Stomach smooth muscle (tissue), 2 donors: ENCODE results near the gene KLHL2.
"Not testable (repeated sequence)": the region's sequence is repeated elsewhere in the genome, so short reads cannot be mapped to it uniquely, and the experiment has no call there.

ENCODE experiments used
- H3K27ac ChIP-seq: one replicate; pipeline ENCODE4 v1.7.0; 2013; ENCODE audit warnings: mild to moderate bottlenecking, low read length, inconsistent platforms
- H3K27me3 ChIP-seq, 2 donors: one replicate each; pipeline ENCODE4 v1.7.0; 2013; ENCODE audit warnings: low read length in 2 of 2; ENCODE audit not compliant: insufficient read depth in 2 of 2, control insufficient read depth in 1 of 2
- H3K36me3 ChIP-seq, 2 donors: one replicate each; pipeline ENCODE4 v1.7.0; 2013; ENCODE audit warnings: low read length in 2 of 2; ENCODE audit not compliant: control insufficient read depth in 2 of 2, insufficient read depth in 2 of 2
- H3K4me1 ChIP-seq: one replicate; pipeline ENCODE4 v1.7.0; 2013; ENCODE audit warnings: low read length; ENCODE audit not compliant: control insufficient read depth, insufficient read depth
- H3K4me3 ChIP-seq, 2 donors: one replicate each; pipeline ENCODE4 v1.7.0; 2013; ENCODE audit warnings: low read length in 2 of 2
- H3K9ac ChIP-seq, 2 donors: one replicate each; pipeline ENCODE4 v1.7.0; 2013; ENCODE audit warnings: low read length in 2 of 2, mild to moderate bottlenecking in 1 of 2
- H3K9me3 ChIP-seq, 2 donors: one replicate each; pipeline ENCODE4 v1.7.0; 2013; ENCODE audit warnings: low read length in 2 of 2; ENCODE audit not compliant: control insufficient read depth in 2 of 2
- donor health status: healthy.
- donor health status: Pancreatic carcinoma.

KLHL2 gene

DNA sequence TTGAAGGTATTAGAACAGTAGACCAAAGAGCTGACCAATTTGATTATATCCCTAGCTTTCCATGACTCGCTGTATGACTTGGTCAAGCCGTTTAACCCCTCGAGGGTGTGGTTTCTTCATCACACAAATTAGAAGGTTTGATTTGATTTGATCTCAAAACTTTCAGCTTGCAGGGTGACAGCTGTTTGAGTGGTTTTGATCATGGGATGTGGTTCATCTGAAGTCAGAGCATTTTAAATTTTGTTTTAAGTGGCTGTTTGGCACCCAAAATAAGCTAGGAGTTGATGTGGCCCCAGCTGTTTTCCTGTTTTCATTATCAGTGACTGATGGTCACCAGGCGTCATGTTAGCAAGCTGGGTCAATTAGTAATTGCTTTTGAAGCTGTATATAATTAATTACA is 52.4 kb downstream of the KLHL2 start:
- not testable (repeated sequence) for H3K4me1 ChIP-seq, H3K27ac ChIP-seq, H3K36me3 ChIP-seq, H3K9me3 ChIP-seq, H3K9ac ChIP-seq, H3K27me3 ChIP-seq, H3K4me3 ChIP-seq

DNA sequence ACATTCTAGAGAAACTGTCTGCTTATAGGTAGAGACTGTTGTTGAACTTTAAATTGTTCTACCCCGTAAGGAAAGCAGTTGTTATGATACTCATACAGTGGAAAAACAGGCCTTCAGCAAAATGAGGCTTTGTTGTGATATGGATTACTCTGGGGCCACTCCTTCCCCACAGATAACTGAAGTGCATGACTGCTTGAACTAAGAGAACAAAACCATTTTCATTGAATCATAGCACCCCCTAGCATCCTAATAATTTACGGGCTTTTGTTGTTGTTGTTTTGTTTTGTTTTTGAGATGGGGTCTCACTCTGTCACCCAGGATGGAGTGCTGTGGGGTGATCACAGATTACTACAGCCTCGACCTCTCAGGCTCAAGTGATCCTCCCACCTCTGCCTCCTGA is 54.9 kb downstream of the KLHL2 start:
- not testable (repeated sequence) for H3K4me3 ChIP-seq, H3K27ac ChIP-seq, H3K27me3 ChIP-seq, H3K9me3 ChIP-seq, H3K9ac ChIP-seq, H3K4me1 ChIP-seq, H3K36me3 ChIP-seq

DNA sequence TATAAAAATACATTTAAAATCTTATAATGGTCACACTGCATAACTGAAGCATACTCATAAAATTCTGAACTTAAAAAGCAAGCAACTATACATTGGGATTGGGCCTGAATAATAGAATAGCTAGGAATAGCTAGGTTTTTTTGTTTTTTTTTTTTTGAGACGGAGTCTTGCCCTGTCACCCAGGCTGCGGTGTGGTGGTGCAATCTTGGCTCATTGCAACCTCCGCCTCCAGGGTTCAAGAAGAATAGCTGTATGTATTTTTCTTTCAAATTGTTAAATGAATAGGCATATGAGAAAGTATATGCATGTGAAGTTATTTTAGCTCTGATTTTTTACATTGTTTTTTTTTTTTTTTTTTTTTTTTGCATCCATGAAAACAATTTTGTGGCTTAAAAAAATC is 56.1 kb downstream of the KLHL2 start:
- not testable (repeated sequence) for H3K36me3 ChIP-seq, H3K4me3 ChIP-seq, H3K9ac ChIP-seq, H3K27ac ChIP-seq, H3K27me3 ChIP-seq, H3K9me3 ChIP-seq, H3K4me1 ChIP-seq

DNA sequence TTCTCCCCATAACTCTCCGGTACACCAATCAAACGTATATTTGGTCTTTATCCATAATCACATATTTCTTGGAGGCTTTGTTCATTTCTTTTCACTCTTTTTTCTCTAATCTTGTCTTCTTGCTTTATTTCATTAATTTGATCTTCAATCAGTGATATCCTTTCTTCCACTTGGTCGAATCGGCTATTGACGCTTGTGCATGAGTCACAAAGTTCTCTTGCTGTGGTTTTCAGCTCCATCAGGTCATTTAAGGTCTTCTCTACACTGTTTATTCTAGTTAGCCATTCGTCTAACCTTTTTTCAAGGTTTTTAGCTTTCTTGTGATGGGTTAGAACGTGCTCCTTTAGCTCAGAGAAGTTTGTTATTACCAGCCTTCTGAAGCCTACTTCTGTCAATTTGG is 62.6 kb downstream of the KLHL2 start:
- H3K27ac ChIP-seq, H3K27me3 ChIP-seq, H3K9ac ChIP-seq, H3K4me3 ChIP-seq, H3K4me1 ChIP-seq, H3K36me3 ChIP-seq, H3K9me3 ChIP-seq: not testable (repeated sequence)

DNA sequence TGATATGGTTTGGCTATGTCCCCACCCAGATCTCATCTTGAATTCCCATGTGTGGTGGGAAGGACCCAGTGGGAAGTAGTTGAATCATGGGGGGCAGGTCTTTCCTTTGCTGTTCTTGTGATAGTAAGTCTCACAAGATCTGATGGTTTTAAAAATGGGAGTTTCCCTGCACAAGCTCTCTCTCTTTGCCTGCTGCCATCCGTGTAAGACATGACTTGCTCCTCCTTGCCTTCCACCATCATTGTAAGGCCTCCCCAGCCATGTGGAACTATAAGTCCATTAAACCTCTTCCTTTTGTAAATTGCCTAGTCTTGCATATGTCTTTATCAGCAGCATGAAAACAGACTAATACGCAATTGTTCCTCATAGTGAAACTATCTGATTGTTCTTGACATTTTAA is 66.1 kb downstream of the KLHL2 start:
- not testable (repeated sequence) for H3K27me3 ChIP-seq, H3K27ac ChIP-seq, H3K36me3 ChIP-seq, H3K9me3 ChIP-seq, H3K9ac ChIP-seq, H3K4me3 ChIP-seq, H3K4me1 ChIP-seq

DNA sequence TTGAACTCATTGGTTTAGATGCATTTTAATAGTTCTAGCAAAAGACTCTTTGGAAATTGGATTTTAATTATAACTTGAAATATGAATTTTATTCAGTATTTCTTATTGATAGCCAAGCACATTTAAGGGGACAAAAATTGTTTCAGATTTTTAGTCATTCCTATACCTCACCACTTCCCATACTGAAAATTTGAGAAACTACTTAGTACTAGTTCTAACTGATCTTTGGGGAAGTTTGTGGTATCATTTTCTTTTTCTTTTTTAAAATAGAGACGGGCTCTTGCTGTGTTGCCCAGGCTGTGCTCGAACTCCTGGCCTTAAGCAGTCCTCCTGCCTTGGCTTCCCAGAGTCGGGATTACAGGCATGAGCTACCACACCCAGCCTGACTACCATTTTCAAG is 68.0 kb downstream of the KLHL2 start:
- H3K4me3 ChIP-seq, H3K36me3 ChIP-seq, H3K27ac ChIP-seq, H3K4me1 ChIP-seq, H3K27me3 ChIP-seq, H3K9ac ChIP-seq, H3K9me3 ChIP-seq: not testable (repeated sequence)

DNA sequence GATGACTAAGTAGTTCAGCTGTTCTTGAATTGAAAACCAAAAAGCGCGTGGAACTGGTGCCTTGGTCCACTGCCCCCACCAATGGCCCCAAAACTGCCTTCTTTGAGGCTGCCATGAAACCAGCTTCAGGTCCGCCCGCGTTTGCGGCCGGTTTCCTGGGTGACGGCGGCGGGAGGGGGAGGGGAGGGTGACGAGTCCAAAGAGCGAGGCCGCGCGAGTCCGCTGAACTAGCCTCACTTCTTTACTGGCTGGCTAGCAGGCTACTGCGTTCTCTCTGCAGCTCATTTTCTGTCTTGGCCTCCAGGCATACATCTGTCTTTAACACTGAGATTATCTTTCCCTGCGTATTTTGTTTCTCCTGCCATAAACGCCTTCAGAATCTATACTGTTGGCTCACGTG is 72.2 kb downstream of the KLHL2 start:
- not testable (repeated sequence) for H3K9me3 ChIP-seq, H3K27me3 ChIP-seq, H3K27ac ChIP-seq, H3K36me3 ChIP-seq, H3K9ac ChIP-seq, H3K4me1 ChIP-seq, H3K4me3 ChIP-seq

DNA sequence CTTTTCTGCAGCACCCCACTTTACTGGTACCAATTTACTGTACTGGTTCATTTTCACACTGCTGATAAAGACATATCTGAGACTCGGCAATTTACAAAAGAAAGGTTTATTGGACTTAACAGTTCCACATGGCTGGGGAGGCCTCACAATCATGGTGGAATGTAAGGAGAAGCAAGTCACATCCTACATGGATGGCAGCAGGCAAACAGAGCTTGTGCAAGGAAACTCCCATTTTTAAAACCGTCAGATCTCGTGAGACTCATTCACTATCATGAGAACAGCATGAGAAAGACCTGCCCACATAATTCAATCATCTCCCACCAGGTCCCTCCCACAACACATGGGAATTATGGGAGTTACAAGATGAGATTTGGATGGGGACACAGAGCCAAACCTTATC is 77.3 kb downstream of the KLHL2 start:
- not testable (repeated sequence) for H3K36me3 ChIP-seq, H3K27ac ChIP-seq, H3K4me3 ChIP-seq, H3K9ac ChIP-seq, H3K9me3 ChIP-seq, H3K4me1 ChIP-seq, H3K27me3 ChIP-seq

DNA sequence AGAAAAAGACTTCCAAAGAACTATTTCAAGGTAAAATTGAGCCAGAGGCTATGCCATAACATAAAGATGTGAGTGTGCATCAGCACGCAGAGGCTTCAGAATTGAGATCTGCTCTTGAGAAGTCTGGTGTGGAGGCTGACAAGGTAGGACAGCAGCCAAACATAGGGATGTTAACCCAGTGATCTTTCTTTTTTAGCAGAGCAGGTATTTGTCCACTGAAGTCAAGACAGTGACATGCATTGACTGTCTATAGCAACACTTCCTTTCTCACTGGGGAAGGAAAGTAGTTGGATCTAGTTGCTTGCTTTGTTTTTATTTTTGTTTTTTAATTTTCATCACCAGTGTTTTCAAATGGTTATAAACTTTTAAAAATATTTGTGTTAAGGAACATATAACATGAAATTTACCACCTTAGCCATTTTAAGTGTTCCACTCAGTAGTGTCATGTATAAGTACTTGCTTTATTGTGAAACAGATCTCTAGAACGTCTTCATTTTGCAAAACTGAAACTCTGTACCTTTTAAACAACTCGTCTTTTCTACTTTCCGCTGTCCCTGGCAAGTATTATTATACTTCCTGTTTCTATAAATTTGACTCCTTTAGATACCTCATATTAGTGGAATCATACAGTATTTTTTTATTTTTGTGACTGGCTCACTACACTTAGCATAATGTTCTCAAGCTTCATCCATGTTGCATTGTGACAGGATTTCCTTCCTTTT is 79.4 kb downstream of the KLHL2 start:
- H3K4me1 ChIP-seq, H3K9ac ChIP-seq, H3K9me3 ChIP-seq, H3K4me3 ChIP-seq, H3K27ac ChIP-seq, H3K36me3 ChIP-seq, H3K27me3 ChIP-seq: not testable (repeated sequence)

DNA sequence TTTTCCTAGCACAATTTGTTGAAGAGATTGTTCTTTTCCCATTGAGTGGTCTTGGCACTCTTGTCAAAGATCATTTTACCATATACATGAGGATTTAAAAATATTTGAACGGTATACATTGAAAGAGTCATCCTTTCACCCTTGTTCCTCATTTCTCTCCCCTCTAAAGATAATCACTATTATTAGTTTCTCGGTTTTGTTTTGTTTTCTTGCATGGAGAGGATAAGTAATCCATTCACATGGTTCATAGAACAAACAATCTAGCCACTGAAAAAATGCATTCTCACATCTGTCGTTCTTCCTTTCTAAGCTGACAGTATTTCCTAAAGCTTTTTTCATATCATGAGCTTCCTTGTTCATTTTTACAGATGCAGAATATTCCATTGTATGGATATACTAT is 80.9 kb downstream of the KLHL2 start:
- Histone ChIP-seq H3K27ac (no peak overlapping the region), H3K9ac (no peak overlapping the region), H3K9me3 (no peaks in the 10 kb centered on the region), H3K4me1 (no peaks in the 10 kb centered on the region), H3K27me3 (no peaks in the 10 kb centered on the region), H3K4me3 (no peak overlapping the region), H3K36me3 (no peaks in the 10 kb centered on the region)

DNA sequence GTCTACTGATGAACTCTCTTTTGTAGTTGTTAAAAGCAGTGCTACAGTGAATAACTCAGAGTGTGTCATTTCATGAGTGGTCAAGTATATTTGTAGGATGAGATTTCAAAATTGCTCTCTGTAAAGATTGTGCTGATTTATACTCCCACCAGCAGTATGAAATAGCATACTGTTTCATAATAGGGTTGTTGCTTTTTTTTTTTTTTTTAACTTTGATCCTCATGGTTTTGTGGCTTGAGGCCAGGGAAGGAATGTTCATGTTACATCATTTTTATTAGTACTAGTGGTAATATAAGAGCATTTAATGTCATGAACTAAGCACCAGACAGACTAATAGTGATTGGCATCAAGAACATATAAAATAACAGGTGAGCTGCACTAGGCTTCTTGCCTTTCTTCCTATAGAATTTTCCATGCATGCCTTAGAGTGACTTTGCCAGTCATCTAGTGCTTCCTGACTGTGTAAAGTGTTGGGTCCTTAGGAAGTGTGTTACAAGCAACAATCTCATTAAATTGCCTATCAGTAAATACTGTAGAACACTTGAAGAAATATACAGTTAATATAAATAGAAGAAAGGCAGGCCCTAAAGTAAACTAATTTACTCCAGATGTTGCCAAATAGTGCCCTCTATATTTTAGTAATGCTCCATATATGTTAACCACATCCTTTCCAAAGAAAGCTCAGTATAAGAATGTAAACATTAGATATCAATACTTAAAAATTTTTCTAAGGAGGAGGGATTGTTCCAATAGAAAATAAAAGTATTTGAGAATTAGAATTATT is 81.5 kb downstream of the KLHL2 start:
- H3K27ac ChIP-seq: no peak overlapping the region
- H3K4me1 ChIP-seq: no peaks in the 10 kb centered on the region
- no peak overlapping the region for H3K4me3 ChIP-seq

More for the DNA sequence above, 81.5 kb downstream of the KLHL2 start:
- H3K9ac ChIP-seq: no peak overlapping the region
- no peaks in the 10 kb centered on the region for H3K9me3 ChIP-seq
- H3K36me3 ChIP-seq: no peaks in the 10 kb centered on the region
- H3K27me3 ChIP-seq: no peaks in the 10 kb centered on the region
